Endothelial cell of umbilical vein (primary cell): ENCODE data around the gene C19orf44. TPM values are rescaled to one million over a fixed set of nuclear protein-coding genes. Genes with fewer than 3 reads are reported as not detected.

Experiments used
- BruUV-seq: library from RNA; stranded (reverse); fragments of 400-500 nt; replicated peaks from 2 replicates; lab custom pipeline; 2021; lab: Mats Ljungman, UMichigan
- CTCF ChIA-PET: fragments of 300-600, 350-600 bp; sonication (Branson Sonifier 250); formaldehyde crosslinking; loops from one replicate; lab custom pipeline; 2021; ENCODE audit warnings: antibody characterized with exemption, inconsistent platforms; lab: Charles Lee
- POLR2A ChIA-PET: fragments of 300-600, 350-600 bp; sonication (Branson Sonifier 250); formaldehyde crosslinking; loops from one replicate; lab custom pipeline; 2021; ENCODE audit warnings: antibody characterized with exemption, inconsistent platforms; lab: Charles Lee
- DNase-seq: peaks from one replicate; pipeline ENCODE4 v3.0.0-alpha.2; 2011; ENCODE audit warnings: low read depth, low spot score
- FAIRE-seq: peaks from 2 replicates; lab custom pipeline; 2011; peaks lifted over from hg19 to GRCh38; lab: Jason Lieb, UNC
- H2AFZ ChIP-seq: 2 replicates; pipeline ENCODE4 v1.6.0; 2012; ENCODE audit warnings: low read depth, low read length, control low read depth, inconsistent platforms
- H3K27ac ChIP-seq: 2 replicates; pipeline ENCODE4 v1.5.1; 2011; ENCODE audit warnings: low read depth, mild to moderate bottlenecking, control low read depth, low read length, moderate library complexity; ENCODE audit not compliant: insufficient read depth
- H3K27me3 ChIP-seq, 2 experiments: 2 replicates each; pipeline versions ENCODE4 v1.6.0 to v1.6.1; 2011; ENCODE audit warnings: low read length in 2 of 2, mixed read lengths in 1 of 2; ENCODE audit not compliant: control insufficient read depth in 2 of 2, insufficient read depth in 2 of 2
- H3K36me3 ChIP-seq, 2 experiments: 2 replicates in 1 of 2; 3 replicates in 1 of 2; pipeline ENCODE4 v1.5.1; 2011; ENCODE audit warnings: low read length in 2 of 2, mild to moderate bottlenecking in 1 of 2, moderate library complexity in 1 of 2; ENCODE audit not compliant: control insufficient read depth in 2 of 2, insufficient read depth in 2 of 2; ENCODE audit errors: extremely low read depth in 1 of 2
- H3K4me1 ChIP-seq: 3 replicates; pipeline ENCODE4 v1.5.1; 2011; ENCODE audit warnings: mild to moderate bottlenecking, low read length; ENCODE audit not compliant: control insufficient read depth, insufficient read depth; ENCODE audit errors: extremely low read depth
- H3K4me2 ChIP-seq: 2 replicates; pipeline ENCODE4 v1.6.1; 2011; ENCODE audit warnings: low read length, control low read depth, mixed read lengths; ENCODE audit not compliant: insufficient read depth
- H3K4me3 ChIP-seq, 3 experiments: fragments of 200-600 bp in 1 of 3; sonication (generic), shearing (Covaris generic) in 1 of 3; replicated peaks in 1 of 3; 2 replicates each; pipeline ENCODE4 v1.5.1; 2011 to 2016; ENCODE audit warnings: control low read depth in 3 of 3, low read length in 3 of 3, mild to moderate bottlenecking in 2 of 3, inconsistent platforms in 1 of 3, low read depth in 1 of 3, moderate library complexity in 1 of 3; ENCODE audit not compliant: insufficient read depth in 1 of 3
- H3K79me2 ChIP-seq: 2 replicates; pipeline ENCODE4 v1.6.0; 2012; ENCODE audit warnings: low read length, inconsistent platforms; ENCODE audit not compliant: control insufficient read depth, insufficient read depth
- H3K9ac ChIP-seq: replicated peaks from 2 replicates; pipeline ENCODE3; 2011; ENCODE audit warnings: low read length, control low read depth; ENCODE audit not compliant: insufficient read depth; ENCODE audit errors: extremely low read depth
- H3K9me1 ChIP-seq: replicated peaks from 3 replicates; pipeline ENCODE4 v1.6.0; 2011; ENCODE audit warnings: mild to moderate bottlenecking, low read length; ENCODE audit not compliant: control insufficient read depth, insufficient read depth; ENCODE audit errors: extremely low read depth
- H3K9me3 ChIP-seq: replicated peaks from 2 replicates; pipeline ENCODE4 v1.5.1; 2012; ENCODE audit warnings: low read length, inconsistent platforms; ENCODE audit not compliant: control insufficient read depth, insufficient read depth
- H4K20me1 ChIP-seq: replicated peaks from 2 replicates; pipeline ENCODE3; 2011; ENCODE audit warnings: mild to moderate bottlenecking, low read length; ENCODE audit not compliant: control insufficient read depth, insufficient read depth; ENCODE audit errors: extremely low read depth
- CTCF ChIP-seq, 2 donors: IDR thresholded peaks; 1 replicate in 1 of 2; 2 replicates in 1 of 2; pipeline ENCODE4 v1.5.1; 2011; ENCODE audit warnings: low read length in 2 of 2, mild to moderate bottlenecking in 2 of 2, moderate library complexity in 2 of 2, control low read depth in 1 of 2, inconsistent platforms in 1 of 2, low read depth in 1 of 2; ENCODE audit not compliant: insufficient read depth in 1 of 2; ENCODE audit errors: extremely low read depth in 1 of 2
- EZH2 ChIP-seq: IDR thresholded peaks from 2 replicates; pipeline ENCODE4 v1.6.1; 2012; ENCODE audit warnings: borderline replicate concordance, low read depth, mild to moderate bottlenecking, moderate library complexity, low read length, inconsistent platforms; ENCODE audit not compliant: severe bottlenecking
- FOS ChIP-seq: IDR thresholded peaks from 2 replicates; pipeline ENCODE4 v1.6.1; 2011; ENCODE audit warnings: mild to moderate bottlenecking, low read length, moderate library complexity, borderline replicate concordance; ENCODE audit not compliant: insufficient read depth
- GATA2 ChIP-seq: IDR thresholded peaks from 2 replicates; pipeline ENCODE4 v1.7.0; 2011; ENCODE audit warnings: low read depth, mild to moderate bottlenecking, moderate library complexity, mixed read lengths, low read length; ENCODE audit not compliant: insufficient read length, insufficient read depth
- JUN ChIP-seq: IDR thresholded peaks from 2 replicates; pipeline ENCODE4 v1.6.1; 2011; ENCODE audit warnings: borderline replicate concordance, low read depth; ENCODE audit not compliant: insufficient read length, insufficient read depth
- MYC ChIP-seq: IDR thresholded peaks from one replicate; pipeline ENCODE4 v1.6.1; 2011; ENCODE audit warnings: mild to moderate bottlenecking, low read depth, low read length
- POLR2A ChIP-seq: IDR thresholded peaks from 2 replicates; pipeline ENCODE4 v1.6.1; 2012; ENCODE audit warnings: low read depth, mild to moderate bottlenecking, control low read depth, low read length
- POLR2AphosphoS5 ChIP-seq: IDR thresholded peaks from 2 replicates; pipeline ENCODE4 v1.6.1; 2012; ENCODE audit warnings: low read depth, mild to moderate bottlenecking, control low read depth, low read length, moderate library complexity; ENCODE audit not compliant: insufficient read depth
- dilution Hi-C: fragments of 300-500 bp; cut with MboI; formaldehyde crosslinking; loops from one replicate; pipeline ENCODE4 v1.15.0; 2019; ENCODE audit warnings: low sequenced_read_pairs; ENCODE audit not compliant: extremely low pct_ligation_motif_present
- intact Hi-C: fragments of 100-400 bp; cut with micrococcal nuclease; formaldehyde crosslinking; loops from one replicate; pipeline ENCODE4 v1.10.0; 2022
- polyA plus RNA-seq, 4 experiments: library from polyadenylated mRNA; depleted of rRNA in 3 of 4; stranded (reverse) in 3 of 4; unstranded in 1 of 4; fragments of >200 nt; gene quantifications; 2 replicates each; pipeline versions ENCODE4 v1.2.1 to v1.2.3, GENCODE V29; 2011 to 2012; ENCODE audit warnings: missing spikeins in 1 of 4
- total RNA-seq: library from RNA; stranded (reverse); gene quantifications from 2 replicates; pipeline ENCODE4 v1.2.3, GENCODE V29; 2021
- TF ChIP-seq, protein P1 (sequence below): IDR thresholded peaks from 2 replicates; pipeline ENCODE4 v1.6.1; 2011; ENCODE audit not compliant: insufficient read depth, insufficient read length

The C19orf44 gene
- total and polyA plus RNA-seq, 2 donors (not counting 3 experiments of a cell fraction or from before 2014, with no cell fraction given): 3.5 to 4.3 TPM

DNA sequence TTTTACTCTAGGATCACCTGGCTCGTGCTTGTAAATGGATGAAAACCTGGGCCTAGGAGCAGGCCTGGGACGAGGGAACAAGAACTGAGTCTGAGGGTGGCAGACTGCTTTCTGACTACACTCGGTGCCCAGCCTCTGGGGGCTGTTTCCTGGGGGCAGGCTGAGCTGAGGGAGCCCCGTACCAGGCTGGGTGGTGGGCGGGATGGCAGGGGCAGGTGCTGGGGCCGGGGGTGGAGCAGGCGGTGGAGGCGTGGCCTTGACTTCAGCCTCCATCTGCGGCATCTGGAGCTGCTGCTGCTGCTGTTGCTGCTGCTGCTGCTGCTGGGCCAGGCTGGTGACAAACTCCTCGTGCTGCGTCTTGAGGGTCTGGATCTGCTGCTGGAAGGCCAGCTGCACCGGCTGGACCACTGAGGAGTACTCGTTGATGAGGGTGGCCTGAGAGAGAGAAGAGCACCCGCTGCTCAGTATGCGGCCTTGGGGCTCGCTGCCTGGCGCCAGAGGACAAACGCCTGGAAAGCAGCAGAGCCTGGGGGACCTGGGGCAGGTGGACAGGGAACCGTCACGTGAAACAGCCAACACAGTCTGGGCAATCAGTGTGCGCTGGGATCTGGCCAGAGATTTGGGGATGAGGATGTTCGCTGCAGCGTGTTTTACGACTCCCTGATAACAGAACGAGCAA is 33.4 kb downstream of the C19orf44 start:
- H3K9me1 ChIP-seq: no peaks in the 10 kb centered on the region
- H3K9me3 ChIP-seq: no peaks in the 10 kb centered on the region
- ChIA-PET CTCF (interaction anchor here (0.9 kb wide), 1 partner anchor 58 kb away, joined by 3 read pairs; no protein-coding TSS in a partner anchor), POLR2A (no interaction called here)
- dilution Hi-C loops: no loop called here
- no peak overlapping the region for H2AFZ ChIP-seq
- H3K79me2 ChIP-seq: no peaks in the 10 kb centered on the region
- no peaks in the 10 kb centered on the region for H3K4me1 ChIP-seq
- no peak for FAIRE-seq
- H3K9ac ChIP-seq: no peak overlapping the region
- peaks cover 22 to 80% of the 10 kb centered on the region in 2 experiments for H3K36me3 ChIP-seq
- H4K20me1 ChIP-seq: no peaks in the 10 kb centered on the region
- BruUV-seq: no TSS peak
- TF ChIP-seq FOS (no peak), MYC (no peak), EZH2 (no peak), POLR2AphosphoS5 (no peak), POLR2A (no peak), GATA2 (no peak), JUN (no peak), CTCF (IDR thresholded peaks at IDR 0.05; ENCODE audit: extremely low read depth in 1 of 2, insufficient read depth in 1 of 2, low read depth in 1 of 2, low read length in 2 of 2) (no peak)
- TF ChIP-seq, protein P1, sequence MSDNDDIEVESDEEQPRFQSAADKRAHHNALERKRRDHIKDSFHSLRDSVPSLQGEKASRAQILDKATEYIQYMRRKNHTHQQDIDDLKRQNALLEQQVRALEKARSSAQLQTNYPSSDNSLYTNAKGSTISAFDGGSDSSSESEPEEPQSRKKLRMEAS: no peak
- no peak for DNase-seq
- no peak overlapping the region for H3K4me2 ChIP-seq
- H3K4me3 ChIP-seq: no peak overlapping the region
- H3K27me3 ChIP-seq: no peaks in the 10 kb centered on the region
- intact Hi-C loops: loop anchor here (5.0 kb wide), 1 partner anchor 98 kb away; the partner anchor contains the start of gene MED26
- H3K27ac ChIP-seq: no peak overlapping the region
